K562 (cell line): ENCODE results near the gene ASIC3. TPM values are rescaled to one million over a fixed set of nuclear protein-coding genes. Genes with fewer than 3 reads are reported as not detected.

ENCODE experiments used
- BCOR ChIP-seq: fragments of 450-650 bp; IDR thresholded peaks from 2 replicates; pipeline ENCODE4 v1.6.1; 2016
- CBFA2T2 ChIP-seq: fragments of 450-650 bp; conservative IDR thresholded peaks from 2 replicates; pipeline ENCODE4 v1.6.1; 2017; ENCODE audit warnings: mild to moderate bottlenecking
- CTBP1 ChIP-seq: fragments of 450-650 bp; IDR thresholded peaks from 2 replicates; pipeline ENCODE4 v1.6.1; 2016; ENCODE audit warnings: borderline replicate concordance
- ELF1 ChIP-seq: fragments of 200-800 bp; sonication (Bioruptor generic); IDR thresholded peaks from 2 replicates; pipeline ENCODE4 v1.6.1; 2016; ENCODE audit warnings: missing genetic modification characterization, missing compliant biosample characterization
- FOSL1 ChIP-seq: fragments of 200-800 bp; sonication (Bioruptor generic); conservative IDR thresholded peaks from 2 replicates; pipeline ENCODE4 v1.6.1; 2016; ENCODE audit warnings: missing genetic modification characterization, missing compliant biosample characterization
- HBP1 ChIP-seq: fragments of 450-650 bp; formaldehyde crosslinking; IDR thresholded peaks from 2 replicates; pipeline ENCODE4 v1.4.0; 2022; ENCODE audit warnings: missing genetic modification characterization
- HDGF ChIP-seq: fragments of 450-650 bp; IDR thresholded peaks from 2 replicates; pipeline ENCODE4 v1.6.1; 2016
- HNRNPUL1 ChIP-seq: fragments of 200-400 bp; formaldehyde crosslinking; IDR thresholded peaks from 2 replicates; pipeline ENCODE4 v1.6.1; 2017; ENCODE audit warnings: low read length
- ID3 ChIP-seq, 2 experiments: fragments of 250-450 bp in 1 of 2; fragments of 450-650 bp in 1 of 2; sonication (Bioruptor Pico) in 1 of 2; IDR thresholded peaks; 2 replicates each; pipeline versions ENCODE4 v1.6.1 to v1.8.0; 2016 to 2021; ENCODE audit warnings: mild to moderate bottlenecking in 2 of 2, moderate library complexity in 2 of 2, missing compliant biosample characterization in 1 of 2, missing genetic modification characterization in 1 of 2
- JUND ChIP-seq, 2 experiments: IDR thresholded peaks; 2 replicates in 1 of 2; 3 replicates in 1 of 2; pipeline ENCODE4 v1.6.1; 2011; ENCODE audit warnings: borderline replicate concordance in 2 of 2, low read depth in 2 of 2, low read length in 2 of 2, improper control_type of control experiment in 1 of 2, missing biosample characterization in 1 of 2, missing genetic modification characterization in 1 of 2, missing genetic modification reagents in 1 of 2
- KLF1 ChIP-seq: fragments of 450-650 bp; IDR thresholded peaks from 2 replicates; pipeline ENCODE4 v1.6.1; 2016; ENCODE audit warnings: missing genetic modification characterization, missing compliant biosample characterization
- KLF13 ChIP-seq: fragments of 450-650 bp; IDR thresholded peaks from 2 replicates; pipeline ENCODE4 v1.6.1; 2016; ENCODE audit warnings: missing genetic modification characterization, low read depth, mild to moderate bottlenecking, missing compliant biosample characterization, moderate library complexity, borderline replicate concordance
- L3MBTL2 ChIP-seq: fragments of 450-650 bp; IDR thresholded peaks from 2 replicates; pipeline ENCODE4 v1.6.1; 2016; ENCODE audit warnings: mild to moderate bottlenecking, moderate library complexity
- RNF2 ChIP-seq: sonication (generic); IDR thresholded peaks from 2 replicates; pipeline ENCODE4 v1.6.1; 2016
- SFPQ ChIP-seq: fragments of 200-400 bp; formaldehyde crosslinking; IDR thresholded peaks from 2 replicates; pipeline ENCODE4 v1.6.1; 2017; ENCODE audit warnings: mild to moderate bottlenecking, low read depth, low read length, moderate library complexity
- TFAM ChIP-seq: fragments of 250-450 bp; sonication (Bioruptor Pico); conservative IDR thresholded peaks from 2 replicates; pipeline ENCODE4 v1.5.0; 2021; ENCODE audit warnings: mild to moderate bottlenecking, moderate library complexity
- TRIM24 ChIP-seq, 2 experiments: fragments of 450-650 bp; IDR thresholded peaks; 2 replicates each; pipeline ENCODE4 v1.6.1; 2016
- TRIM28 ChIP-seq: fragments of 450-650 bp; IDR thresholded peaks from 2 replicates; pipeline ENCODE4 v1.6.1; 2017
- VEZF1 ChIP-seq: fragments of 200-800 bp; sonication (Bioruptor generic); IDR thresholded peaks from 2 replicates; pipeline ENCODE4 v1.6.1; 2017; ENCODE audit warnings: missing genetic modification characterization, missing compliant biosample characterization
- ZC3H11A ChIP-seq: IDR thresholded peaks from 2 replicates; pipeline ENCODE4 v1.6.1; 2012; ENCODE audit warnings: low read depth, low read length, improper control_type of control experiment
- ZEB2 ChIP-seq: fragments of 450-650 bp; IDR thresholded peaks from 2 replicates; pipeline ENCODE4 v1.6.1; 2016
- ZNF764 ChIP-seq: fragments of 250-450 bp; sonication (Bioruptor Pico); IDR thresholded peaks from 2 replicates; pipeline ENCODE4 v1.4.0; 2020; ENCODE audit warnings: low read depth, mild to moderate bottlenecking, moderate library complexity
- polyA plus RNA-seq, 8 experiments: library from polyadenylated mRNA; depleted of rRNA in 4 of 8; stranded (reverse) in 5 of 8; unstranded in 3 of 8; fragments of >200 nt; fragmentation: Nextera tagmentation in 2 of 8; fragmentation: Illumina TruSeq in 1 of 8; extraction: Ambion mirVana in 2 of 8; extraction: Trizol in 1 of 8; gene quantifications; 2 replicates each; pipeline versions ENCODE4 v1.2.1 to v1.2.3, GENCODE V29; 2011 to 2014; ENCODE audit warnings: inconsistent platforms in 1 of 8, missing spikeins in 1 of 8
- total RNA-seq, 7 experiments: library from RNA; depleted of rRNA in 6 of 7; stranded (reverse); fragments of >200 nt in 6 of 7; fragmentation: Illumina TruSeq in 2 of 7; extraction: Trizol in 2 of 7; gene quantifications; 2 replicates each; pipeline versions ENCODE4 v1.2.1 to v1.2.3, GENCODE V29; 2011 to 2021; ENCODE audit warnings: low replicate concordance in 1 of 7

The ASIC3 gene
- total and polyA plus RNA-seq, 9 of the 15 experiments (the other 6 are each of a cell fraction or from before 2014, with no cell fraction given): 0.11 to 5.0 (median 0.87) TPM

GRCh38 chr7:151028131-151028947, 20.0 kb upstream of the ASIC3 start, which contains the start of gene ABCB8 (continued):
- TF ChIP-seq HBP1 (peak; percentile 83; the same call in 1 of the 2 replicates), KLF1 (peak; percentile 97), RNF2 (peak; percentile 86), ELF1 (tag) (peak; percentile 95), HDGF (no peak), VEZF1 (CRISPR knock-in tag) (peak; percentile 91), ZNF764 (CRISPR knock-in tag) (no peak; the same call in 1 of the 2 replicates), TFAM (no peak), JUND (IDR thresholded peaks at IDR 0.05; ENCODE audit: borderline replicate concordance, low read depth, low read length) (peak; percentile 82), JUND (tag; IDR thresholded peaks at IDR 0.05; ENCODE audit: borderline replicate concordance, low read depth, low read length) (peak; percentile 65; the same call in 2 of the 3 replicates), BCOR (no peak; the same call in 1 of the 2 replicates), SFPQ (no peak), KLF13 (tag) (peak; percentile 87; the same call in 1 of the 2 replicates), TRIM24 (IDR thresholded peaks at IDR 0.05) (no peak), CTBP1 (peak; percentile 72; the same call in 1 of the 2 replicates), HNRNPUL1 (no peak), L3MBTL2 (peak; percentile 95), ZC3H11A (no peak; the same call in 1 of the 2 replicates), ID3 (CRISPR knock-in tag; IDR thresholded peaks at IDR 0.05) (no peak), ID3 (tag; IDR thresholded peaks at IDR 0.05) (0 out of 2 replicates have a peak, but pooled peaks have one; percentile 57), CBFA2T2 (no peak), TRIM28 (no peak; the same call in none of the 2 replicates), FOSL1 (tag) (no peak; the same call in none of the 2 replicates), ZEB2 (0 out of 2 replicates have a peak, but pooled peaks have one; percentile 11)
